GM23248 (cell line): Measurements from ENCODE around the gene RALA. TPM values are rescaled to one million over a fixed set of nuclear protein-coding genes. Genes with fewer than 3 reads are reported as not detected.

Experiments
- DNase-seq: peaks from one replicate; pipeline ENCODE4 v3.0.0-alpha.2; 2015
- H2AFZ ChIP-seq: fragments of 200-600 bp; sonication (generic); 2 replicates; pipeline ENCODE4 v1.6.1; 2016; ENCODE audit warnings: antibody characterized with exemption
- H3F3A ChIP-seq: fragments of 200-600 bp; sonication (generic); 2 replicates; pipeline ENCODE4 v1.6.1; 2016; ENCODE audit warnings: mild to moderate bottlenecking, antibody characterized with exemption, mixed run types; ENCODE audit not compliant: insufficient read depth
- H3K27ac ChIP-seq: fragments of 200-600 bp; sonication (generic); 2 replicates; pipeline ENCODE4 v1.5.1; 2016; ENCODE audit warnings: mild to moderate bottlenecking
- H3K27me3 ChIP-seq: fragments of 200-600 bp; sonication (generic); replicated peaks from 2 replicates; pipeline ENCODE4 v1.6.1; 2016; ENCODE audit warnings: mild to moderate bottlenecking; ENCODE audit not compliant: insufficient read depth
- H3K36me3 ChIP-seq: fragments of 200-600 bp; sonication (generic); 2 replicates; pipeline ENCODE4 v1.6.1; 2016; ENCODE audit warnings: low read depth, mild to moderate bottlenecking
- H3K4me1 ChIP-seq: fragments of 200-600 bp; sonication (generic); 2 replicates; pipeline ENCODE4 v1.6.1; 2016; ENCODE audit warnings: mild to moderate bottlenecking; ENCODE audit not compliant: insufficient read depth
- H3K4me2 ChIP-seq: fragments of 200-600 bp; sonication (generic); one replicate; pipeline ENCODE4 v1.6.1; 2016; ENCODE audit warnings: mild to moderate bottlenecking; ENCODE audit not compliant: unreplicated experiment
- H3K4me3 ChIP-seq: fragments of 200-600 bp; sonication (generic); 2 replicates; pipeline ENCODE4 v1.5.1; 2016; ENCODE audit warnings: mild to moderate bottlenecking
- H3K79me2 ChIP-seq: fragments of 200-600 bp; sonication (generic); 2 replicates; pipeline ENCODE4 v1.6.1; 2016; ENCODE audit warnings: mild to moderate bottlenecking; ENCODE audit not compliant: insufficient read depth
- H3K9ac ChIP-seq: fragments of 200-600 bp; sonication (generic); 2 replicates; pipeline ENCODE4 v1.6.1; 2016; ENCODE audit warnings: mild to moderate bottlenecking
- H3K9me2 ChIP-seq: fragments of 200-600 bp; sonication (generic); 2 replicates; pipeline ENCODE4 v1.6.1; 2016; ENCODE audit warnings: mixed run types, mild to moderate bottlenecking, moderate library complexity; ENCODE audit not compliant: insufficient read depth
- H3K9me3 ChIP-seq: fragments of 200-600 bp; sonication (generic); one replicate; pipeline ENCODE4 v1.6.1; 2017; ENCODE audit warnings: low read depth
- H4K20me1 ChIP-seq: fragments of 200-600 bp; sonication (generic); 2 replicates; pipeline ENCODE4 v1.6.0; 2016; ENCODE audit not compliant: insufficient read depth
- EZH2 ChIP-seq: fragments of 200-600 bp; sonication (generic); IDR thresholded peaks from 2 replicates; pipeline ENCODE4 v1.6.1; 2018; ENCODE audit warnings: antibody characterized with exemption, mild to moderate bottlenecking; ENCODE audit not compliant: insufficient read depth, poor library complexity, severe bottlenecking
- EZH2phosphoT487 ChIP-seq: fragments of 200-600 bp; sonication (generic); IDR thresholded peaks from 2 replicates; pipeline ENCODE4 v1.6.1; 2018; ENCODE audit warnings: antibody characterized with exemption, moderate library complexity, mild to moderate bottlenecking, low read depth; ENCODE audit not compliant: insufficient read depth
- WGBS, 2 experiments: methylation state at CpG; one replicate each; pipeline ENCODE4 v1.1.6; 2015 to 2017; ENCODE audit warnings: low lambda C conversion rate in 2 of 2, low coverage in 1 of 2; ENCODE audit errors: missing lambda C conversion rate in 2 of 2; 5-methylcytosine and 5-hydroxymethylcytosine counted together
- in situ Hi-C: fragments of 300-500 bp; cut with MboI; formaldehyde crosslinking; loops from 2 replicates; pipeline ENCODE4 v1.15.0; 2020
- polyA plus RNA-seq: library from polyadenylated mRNA; unstranded; fragments of >200 nt; fragmentation: Nextera tagmentation; extraction: Ambion mirVana; gene quantifications from 2 replicates; pipeline ENCODE4 v1.2.1, GENCODE V29; 2016
- total RNA-seq: library from RNA; depleted of rRNA; stranded (reverse); fragments of >200 nt; shearing (Covaris generic); gene quantifications from 2 replicates; pipeline ENCODE4 v1.2.3, GENCODE V29; 2014

The RALA gene
- total and polyA plus RNA-seq, 2 experiments from 2014 or later = 21.7 to 82.8 TPM

DNA sequence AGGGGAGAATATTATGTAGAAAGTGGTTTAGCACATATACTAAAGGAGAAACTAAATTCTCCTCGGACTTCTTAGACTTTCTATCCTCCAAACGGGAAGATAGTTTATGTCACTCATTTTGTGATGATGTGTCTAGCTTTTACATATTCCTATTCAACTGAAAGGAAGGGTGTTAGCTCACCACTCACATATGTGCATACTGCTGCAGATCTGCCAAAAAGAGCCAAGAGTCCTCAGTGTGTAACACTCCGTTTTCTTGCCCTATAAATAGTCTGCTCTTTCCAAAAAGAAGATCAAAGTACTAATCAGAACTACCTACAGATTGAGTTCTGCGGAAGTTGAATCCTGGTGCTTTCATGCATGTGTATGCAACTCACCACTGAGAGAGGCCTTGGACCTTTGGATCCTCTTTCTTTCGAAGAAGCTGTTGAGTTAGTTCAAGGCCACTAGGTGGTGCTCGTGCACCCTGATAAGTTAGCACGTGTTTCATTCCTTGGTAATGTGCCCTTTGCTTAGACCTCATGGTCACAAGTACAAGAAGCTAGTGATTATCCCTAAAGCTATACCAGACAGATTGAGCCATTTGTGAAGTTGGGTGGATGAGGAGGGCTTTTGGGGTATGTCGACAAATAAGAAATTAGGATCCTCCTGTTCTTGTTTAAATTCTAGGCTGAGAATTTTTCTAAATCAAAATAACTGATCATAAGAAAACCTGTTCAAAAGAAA is 43.1 kb upstream of the RALA start:
- Histone ChIP-seq H3K27ac (no peak overlapping the region), H4K20me1 (no peaks in the 10 kb centered on the region)
- in situ Hi-C loops = loop anchor here (5.0 to 25.0 kb wide), 2 partner anchors 167 to 482 kb away; no protein-coding TSS in a partner anchor

DNA sequence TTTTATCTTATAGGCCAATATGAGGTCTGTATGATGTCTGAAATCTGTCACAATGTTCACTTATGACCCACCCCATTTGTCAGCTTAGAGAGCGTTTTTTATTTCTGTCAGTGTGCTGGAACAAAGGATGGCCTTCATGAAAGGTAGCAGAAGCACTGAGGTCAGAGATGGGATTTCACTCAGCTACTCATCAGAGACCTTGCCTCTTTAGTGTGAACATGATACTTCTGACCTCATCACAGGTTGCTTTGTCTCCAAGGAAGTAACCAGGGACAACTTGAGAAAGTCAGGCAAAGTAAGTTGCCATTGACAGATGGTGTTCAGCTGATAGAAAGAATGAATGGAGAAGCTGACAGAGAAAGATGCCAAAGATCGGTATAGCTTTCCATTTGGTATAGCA is 40.8 kb upstream of the RALA start:
- Histone ChIP-seq H3K4me1 (peaks cover 7% of the 10 kb centered on the region), H3K36me3 (no peaks in the 10 kb centered on the region), H2AFZ (no peak overlapping the region), H3K27ac (no peak overlapping the region), H3K4me3 (no peak overlapping the region), H3K9ac (no peak overlapping the region), H3K9me3 (no peaks in the 10 kb centered on the region), H3K4me2 (no peak overlapping the region), H3K9me2 (no peaks in the 10 kb centered on the region), H3K79me2 (no peaks in the 10 kb centered on the region), H3K27me3 (no peaks in the 10 kb centered on the region), H4K20me1 (no peaks in the 10 kb centered on the region), H3F3A (peaks cover 17% of the 10 kb centered on the region; the same call in 1 of the 2 replicates)
- no peak for DNase-seq
- WGBS, 2 experiments = 100% methylated on average over 2 of the region's 2 CpGs
- no peak for TF ChIP-seq EZH2
- no peak for TF ChIP-seq EZH2phosphoT487
- in situ Hi-C loops = loop anchor here (5.0 to 25.0 kb wide), 2 partner anchors 165 to 480 kb away; no protein-coding TSS in a partner anchor

More for the DNA sequence above, 43.1 kb upstream of the RALA start:
- Histone ChIP-seq H3K4me1 (no peaks in the 10 kb centered on the region), H3K4me2 (no peak overlapping the region), H3K79me2 (no peaks in the 10 kb centered on the region), H3K9me2 (no peaks in the 10 kb centered on the region), H3K4me3 (no peak overlapping the region), H3K27me3 (no peaks in the 10 kb centered on the region), H3K36me3 (no peaks in the 10 kb centered on the region), H3F3A (peaks cover 17% of the 10 kb centered on the region; the same call in 1 of the 2 replicates), H3K9ac (no peak overlapping the region), H3K9me3 (no peaks in the 10 kb centered on the region), H2AFZ (no peak overlapping the region)
- TF ChIP-seq EZH2 (no peak), EZH2phosphoT487 (no peak)
- WGBS, 2 experiments = 17% methylated on average over 8 of the region's 8 CpGs
- peak; percentile 95 for DNase-seq

DNA sequence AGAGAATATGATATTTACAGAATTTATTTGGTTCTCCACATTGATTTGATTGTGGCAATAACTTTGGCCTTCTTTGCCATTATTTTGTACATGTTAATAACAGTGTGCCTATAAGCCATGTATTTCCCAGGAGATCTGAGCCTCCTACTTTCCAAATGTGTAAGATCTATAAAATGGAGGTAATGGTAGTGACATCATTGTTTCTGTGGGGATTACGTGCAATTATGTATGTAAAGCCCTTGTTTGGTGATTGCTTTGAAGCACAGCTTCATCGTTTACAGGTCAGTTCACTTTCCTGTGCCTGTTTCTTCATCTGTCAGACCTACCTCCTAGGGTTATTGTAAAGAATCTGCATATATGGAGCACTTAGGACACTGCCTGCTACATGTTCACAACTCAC is 39.8 kb upstream of the RALA start:
- DNase-seq = no peak
- Histone ChIP-seq H3K4me1 (peaks cover 9% of the 10 kb centered on the region), H3K36me3 (no peaks in the 10 kb centered on the region), H3K27me3 (no peaks in the 10 kb centered on the region), H3F3A (peaks cover 14% of the 10 kb centered on the region; the same call in 1 of the 2 replicates), H3K27ac (no peak overlapping the region), H3K79me2 (no peaks in the 10 kb centered on the region), H3K9me3 (no peaks in the 10 kb centered on the region), H3K4me3 (no peak overlapping the region), H4K20me1 (no peaks in the 10 kb centered on the region), H2AFZ (no peak overlapping the region), H3K9me2 (no peaks in the 10 kb centered on the region), H3K9ac (no peak overlapping the region), H3K4me2 (no peak overlapping the region)
- in situ Hi-C loops = loop anchor here (5.0 to 25.0 kb wide), 2 partner anchors 164 to 479 kb away; no protein-coding TSS in a partner anchor
- TF ChIP-seq EZH2 (no peak), EZH2phosphoT487 (no peak)
- WGBS, 2 experiments = 69 to 76% methylated on average over 2 of the region's 2 CpGs

DNA sequence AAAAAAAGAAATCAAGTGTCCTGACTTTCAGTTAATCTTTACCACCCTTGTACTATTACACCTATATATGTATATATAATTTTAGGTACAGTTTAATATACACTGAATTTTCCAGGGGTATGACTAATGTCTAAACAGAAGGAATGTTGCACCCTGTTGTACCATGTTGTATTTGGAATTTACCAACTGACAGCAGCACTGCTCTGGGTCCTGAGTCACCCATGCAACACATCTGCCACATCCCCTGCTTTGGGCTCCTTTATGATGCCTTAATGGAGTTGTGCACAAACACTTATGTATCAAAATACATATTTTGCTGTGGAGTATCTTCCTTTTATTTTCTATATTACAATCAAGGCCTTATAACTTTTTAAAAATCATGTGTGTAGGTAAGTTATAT is 36.0 kb upstream of the RALA start:
- Histone ChIP-seq H3K27me3 (no peaks in the 10 kb centered on the region), H3K27ac (no peak overlapping the region), H3F3A (peaks cover 32% of the 10 kb centered on the region), H3K9me2 (no peaks in the 10 kb centered on the region), H4K20me1 (no peaks in the 10 kb centered on the region), H3K4me2 (peak overlapping the region; percentile 7), H3K4me3 (no peak overlapping the region), H2AFZ (no peak overlapping the region), H3K9me3 (no peaks in the 10 kb centered on the region), H3K79me2 (no peaks in the 10 kb centered on the region), H3K36me3 (no peaks in the 10 kb centered on the region), H3K9ac (no peak overlapping the region), H3K4me1 (peaks cover 29% of the 10 kb centered on the region)
- TF ChIP-seq EZH2phosphoT487 = no peak
- TF ChIP-seq EZH2 = no peak
- DNase-seq = peak; percentile 67
- in situ Hi-C loops = loop anchor here (25.0 kb wide), 1 partner anchor 475 kb away; no protein-coding TSS in a partner anchor
